GM12865 (cell line): ENCODE results near the gene KRT23.

Source experiments
- DNase-seq: peaks from one replicate; pipeline ENCODE4 v3.0.0; 2010; ENCODE audit warnings: low read depth
- H3K4me3 ChIP-seq: 2 replicates; pipeline ENCODE4 v1.5.1; 2011; ENCODE audit warnings: mild to moderate bottlenecking, low read depth, low read length, control low read depth
- TF ChIP-seq, protein P1 (sequence below): IDR thresholded peaks from 2 replicates; pipeline ENCODE4 v1.5.1; 2011; ENCODE audit warnings: low read length, control low read depth, low read depth, inconsistent platforms; ENCODE audit not compliant: insufficient read depth; ENCODE audit errors: missing control alignments

Gene KRT23, protein sequence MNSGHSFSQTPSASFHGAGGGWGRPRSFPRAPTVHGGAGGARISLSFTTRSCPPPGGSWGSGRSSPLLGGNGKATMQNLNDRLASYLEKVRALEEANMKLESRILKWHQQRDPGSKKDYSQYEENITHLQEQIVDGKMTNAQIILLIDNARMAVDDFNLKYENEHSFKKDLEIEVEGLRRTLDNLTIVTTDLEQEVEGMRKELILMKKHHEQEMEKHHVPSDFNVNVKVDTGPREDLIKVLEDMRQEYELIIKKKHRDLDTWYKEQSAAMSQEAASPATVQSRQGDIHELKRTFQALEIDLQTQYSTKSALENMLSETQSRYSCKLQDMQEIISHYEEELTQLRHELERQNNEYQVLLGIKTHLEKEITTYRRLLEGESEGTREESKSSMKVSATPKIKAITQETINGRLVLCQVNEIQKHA

DNA sequence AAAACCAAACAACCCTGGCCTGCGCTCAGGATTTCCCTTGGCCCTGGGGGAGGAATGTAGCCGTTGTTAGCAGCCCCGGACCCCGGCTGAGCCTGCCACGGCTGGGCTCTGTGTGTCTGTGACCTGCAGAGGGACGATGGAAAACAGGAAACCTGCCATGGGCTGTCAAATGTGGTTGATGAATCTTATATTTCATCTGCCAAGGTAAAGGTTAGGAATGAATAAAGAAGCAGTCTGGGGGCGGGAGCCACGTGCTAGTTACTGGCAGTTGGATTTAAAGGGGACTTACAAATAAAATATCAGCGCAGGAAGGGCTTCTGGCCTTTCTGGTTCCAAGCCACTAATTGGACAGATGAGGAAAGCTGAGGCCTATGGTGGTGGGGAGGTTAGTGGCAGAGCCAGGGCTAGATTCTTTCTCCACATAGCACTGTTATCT is at the start of gene KRT23:
Gene KRT23, minus strand, starts transcription at position 263 of the 436 bp plus-strand sequence. CDS start 1,043 bp downstream, outside the sequence.
- TF ChIP-seq, protein P1, sequence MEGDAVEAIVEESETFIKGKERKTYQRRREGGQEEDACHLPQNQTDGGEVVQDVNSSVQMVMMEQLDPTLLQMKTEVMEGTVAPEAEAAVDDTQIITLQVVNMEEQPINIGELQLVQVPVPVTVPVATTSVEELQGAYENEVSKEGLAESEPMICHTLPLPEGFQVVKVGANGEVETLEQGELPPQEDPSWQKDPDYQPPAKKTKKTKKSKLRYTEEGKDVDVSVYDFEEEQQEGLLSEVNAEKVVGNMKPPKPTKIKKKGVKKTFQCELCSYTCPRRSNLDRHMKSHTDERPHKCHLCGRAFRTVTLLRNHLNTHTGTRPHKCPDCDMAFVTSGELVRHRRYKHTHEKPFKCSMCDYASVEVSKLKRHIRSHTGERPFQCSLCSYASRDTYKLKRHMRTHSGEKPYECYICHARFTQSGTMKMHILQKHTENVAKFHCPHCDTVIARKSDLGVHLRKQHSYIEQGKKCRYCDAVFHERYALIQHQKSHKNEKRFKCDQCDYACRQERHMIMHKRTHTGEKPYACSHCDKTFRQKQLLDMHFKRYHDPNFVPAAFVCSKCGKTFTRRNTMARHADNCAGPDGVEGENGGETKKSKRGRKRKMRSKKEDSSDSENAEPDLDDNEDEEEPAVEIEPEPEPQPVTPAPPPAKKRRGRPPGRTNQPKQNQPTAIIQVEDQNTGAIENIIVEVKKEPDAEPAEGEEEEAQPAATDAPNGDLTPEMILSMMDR: no peak
- no peak within 1 kb of the TSS for H3K4me3 ChIP-seq
- no peak for DNase-seq

DNA sequence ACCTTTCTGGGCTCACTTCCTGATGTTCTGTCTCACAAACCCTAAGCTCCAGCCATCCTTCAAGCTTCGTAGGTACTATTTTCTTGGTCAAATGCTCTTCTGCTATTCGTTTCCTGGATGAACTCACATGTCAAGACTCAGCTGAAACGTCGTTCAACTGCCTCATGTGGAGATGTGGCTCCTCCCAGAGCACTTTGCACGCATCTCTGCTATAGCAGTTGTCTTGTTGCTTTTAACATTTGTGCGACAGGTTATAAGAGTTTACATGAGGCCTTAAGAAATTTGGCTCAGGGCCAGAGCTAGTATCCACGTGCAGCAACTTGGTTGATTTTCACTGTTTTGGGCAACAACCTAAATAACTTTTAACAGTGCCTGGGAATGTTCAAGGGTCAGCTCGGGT is 49.5 kb upstream of the KRT23 start:
- H3K4me3 ChIP-seq: no peak overlapping the region
- DNase-seq: no peak
- TF ChIP-seq, protein P1: no peak

DNA sequence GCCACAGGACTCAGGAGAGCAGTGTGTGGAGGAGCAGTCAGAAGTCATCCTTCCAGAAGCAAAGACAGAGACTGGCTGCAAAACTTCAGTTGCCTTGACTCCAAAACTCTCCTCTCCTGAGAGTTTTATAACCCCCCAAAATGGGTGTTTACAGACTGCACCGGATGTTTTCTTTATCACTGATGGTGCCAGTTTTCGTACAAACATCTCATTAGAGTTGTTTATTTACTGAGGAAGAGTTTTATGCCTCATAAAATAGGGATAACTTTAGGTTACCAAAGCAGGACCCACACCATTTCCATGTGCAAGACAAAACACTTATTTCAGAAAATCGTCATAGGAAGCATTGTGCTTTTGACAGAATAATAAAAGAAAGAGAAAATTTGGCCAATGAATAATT is 46.8 kb upstream of the KRT23 start, which contains the start of gene KRT40:
Gene KRT40, minus strand, starts transcription at position 101 of the 400 bp plus-strand sequence. Its CDS starts 53 bp downstream, at position 48.
- DNase-seq: no peak
- H3K4me3 ChIP-seq: no peak within 1 kb of the TSS
- TF ChIP-seq, protein P1: no peak

DNA sequence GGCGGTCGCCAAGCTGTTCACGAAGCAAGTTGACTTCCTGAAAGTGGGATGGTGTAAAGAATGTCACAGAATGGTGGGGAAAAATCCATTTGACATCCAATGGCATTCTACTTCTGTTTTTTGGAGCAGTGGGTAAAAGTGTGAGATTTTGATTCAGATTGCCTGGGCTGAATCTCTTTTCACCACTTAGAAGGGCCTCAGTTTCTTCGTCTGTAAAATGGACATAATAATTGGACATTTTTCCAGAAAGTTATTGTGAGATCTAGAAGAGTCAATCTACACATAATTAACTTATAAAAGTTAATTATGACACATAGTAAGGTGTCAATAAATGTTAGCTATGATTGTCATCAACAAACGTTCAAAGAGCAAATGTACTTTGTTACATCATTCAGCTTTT is 43.7 kb upstream of the KRT23 start:
- TF ChIP-seq, protein P1: no peak
- no peak overlapping the region for H3K4me3 ChIP-seq
- no peak for DNase-seq

DNA sequence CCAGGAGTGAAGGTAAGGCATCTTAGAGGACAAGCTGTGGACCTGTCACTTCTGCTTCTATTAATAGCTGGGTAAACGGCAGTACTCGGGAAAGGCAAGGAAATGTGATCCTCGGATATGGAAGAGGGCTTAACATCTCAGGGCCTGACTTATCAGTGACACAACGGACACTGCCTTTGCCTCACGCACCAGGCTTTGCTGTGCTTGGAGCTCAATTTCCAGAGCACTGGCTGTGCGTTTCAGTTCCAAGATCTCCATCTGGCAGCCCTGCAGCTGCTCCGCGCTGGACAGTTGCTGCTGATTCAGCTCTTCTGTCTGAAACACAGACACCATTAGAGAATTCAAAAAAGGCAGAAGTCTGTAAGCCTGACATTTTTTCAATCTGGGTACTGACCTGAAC is 43.1 kb upstream of the KRT23 start:
- DNase-seq: no peak
- H3K4me3 ChIP-seq: no peak overlapping the region
- TF ChIP-seq, protein P1: no peak

DNA sequence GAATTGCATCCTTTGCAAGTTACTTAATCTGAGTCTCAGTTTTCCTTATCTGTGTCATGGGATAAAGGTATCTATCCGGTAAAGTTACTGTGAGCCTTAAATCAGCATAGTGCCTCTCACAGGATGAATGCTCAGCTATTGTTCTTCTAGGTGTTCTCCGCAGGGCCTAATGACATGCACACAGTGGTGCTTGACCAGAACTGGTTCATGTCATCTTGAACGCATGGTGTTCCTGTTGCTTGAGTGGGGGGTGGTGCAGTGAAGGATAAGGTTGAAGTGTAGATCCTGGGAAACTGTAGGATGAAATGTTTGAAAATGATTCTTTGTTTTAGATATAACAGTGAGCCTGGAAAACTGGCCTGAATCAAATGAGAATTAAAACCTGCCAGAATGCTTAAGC is 42.7 kb upstream of the KRT23 start:
- no peak overlapping the region for H3K4me3 ChIP-seq
- TF ChIP-seq, protein P1: no peak
- DNase-seq: no peak

DNA sequence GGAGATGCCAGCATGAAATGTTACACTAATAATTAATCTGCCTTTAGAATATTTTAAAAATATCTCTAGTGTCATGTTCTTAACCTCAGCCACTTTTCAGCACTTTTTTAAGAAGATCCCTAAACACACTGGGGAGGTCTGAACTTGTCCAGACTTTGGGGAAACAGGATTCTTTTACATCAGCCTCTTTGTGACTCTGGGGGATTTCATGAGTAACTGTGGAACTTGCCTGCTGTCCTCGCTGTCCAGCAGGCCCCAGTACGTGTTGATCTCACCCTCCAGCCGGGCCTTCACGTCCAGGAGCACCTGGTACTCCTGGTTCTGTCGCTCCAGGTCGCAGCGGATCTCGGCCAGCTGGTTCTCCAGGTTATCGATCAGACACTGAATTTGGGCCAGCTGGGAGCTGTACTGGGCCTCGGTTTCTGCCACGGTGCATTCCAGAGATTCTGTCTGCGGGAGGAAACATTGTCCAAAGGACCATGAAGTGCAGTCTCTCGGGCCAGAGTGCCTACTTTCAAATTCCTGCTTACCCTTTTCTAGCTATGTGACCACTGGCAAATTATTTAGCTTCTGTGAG is 41.2 kb upstream of the KRT23 start:
- no peak overlapping the region for H3K4me3 ChIP-seq
- TF ChIP-seq, protein P1: no peak
- DNase-seq: no peak
